Ammon's horn (tissue), 1 donor: ENCODE measurements around the gene RORB.

Experiments used
- DNase-seq: peaks from one replicate; pipeline ENCODE4 v3.0.0-alpha.2; 2016; ENCODE audit warnings: low spot score

RORB gene

GRCh38 chr9:74598874-74599273 lies 101.7 kb downstream of the RORB start:
- DNase-seq: no peak

DNA sequence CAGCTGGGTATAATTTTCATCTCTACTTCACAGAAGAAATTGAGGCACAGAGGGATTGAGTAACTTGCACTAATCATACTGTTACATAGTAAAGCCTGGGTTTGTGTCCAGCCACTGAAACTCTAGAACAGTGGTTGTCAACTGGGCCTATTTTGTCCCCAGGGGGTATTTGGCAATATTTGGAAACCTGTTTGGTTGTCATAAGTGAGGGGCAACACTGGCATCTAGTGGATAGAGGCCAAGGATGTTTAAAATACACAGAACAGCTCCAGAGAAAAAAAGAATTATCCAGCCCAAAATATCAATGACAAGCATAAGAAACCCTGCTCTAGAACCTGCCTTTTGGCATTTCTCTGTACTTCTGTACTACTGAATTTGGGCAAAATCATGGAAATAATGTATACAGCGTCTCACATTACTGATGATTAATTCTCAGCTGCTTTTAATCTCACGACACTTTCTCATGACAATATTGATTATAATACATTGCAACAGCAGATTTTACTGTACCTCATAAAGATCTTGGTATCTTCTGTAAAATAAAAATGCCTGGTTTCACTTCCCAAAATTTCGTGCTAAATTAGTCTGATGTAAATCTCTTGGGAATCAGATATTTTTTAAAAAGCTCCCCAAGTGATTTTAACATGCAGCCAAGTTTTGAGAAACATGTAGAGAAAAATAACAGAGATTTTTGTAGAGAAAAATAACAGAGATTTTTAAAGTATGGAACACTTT lies 112.7 kb downstream of the RORB start:
- DNase-seq: no peak

DNA sequence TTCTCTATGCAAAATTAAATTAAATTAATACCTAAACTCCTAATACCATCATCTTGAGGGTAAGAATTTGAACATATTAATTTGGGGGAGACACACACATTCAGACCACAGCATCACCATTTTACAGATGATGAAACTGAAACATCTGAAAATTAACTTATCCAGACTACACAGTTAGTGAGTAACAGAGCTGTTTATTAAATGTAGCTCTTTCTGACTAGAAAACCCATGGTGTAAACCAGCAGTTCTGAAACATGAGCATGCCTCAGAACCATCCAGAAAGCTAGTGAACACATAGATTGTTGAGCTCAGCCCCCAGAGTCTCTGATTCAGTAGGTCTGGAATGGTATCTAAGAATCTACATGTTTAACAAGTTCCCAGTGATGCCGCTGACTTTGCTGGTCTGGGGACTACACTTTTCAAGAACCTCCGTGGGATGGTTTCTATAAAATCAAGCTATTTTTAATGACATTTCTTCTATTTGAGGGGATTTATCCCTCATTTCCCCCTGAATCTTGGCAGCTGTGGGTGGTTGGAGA lies 113.5 kb downstream of the RORB start:
- no peak for DNase-seq

DNA sequence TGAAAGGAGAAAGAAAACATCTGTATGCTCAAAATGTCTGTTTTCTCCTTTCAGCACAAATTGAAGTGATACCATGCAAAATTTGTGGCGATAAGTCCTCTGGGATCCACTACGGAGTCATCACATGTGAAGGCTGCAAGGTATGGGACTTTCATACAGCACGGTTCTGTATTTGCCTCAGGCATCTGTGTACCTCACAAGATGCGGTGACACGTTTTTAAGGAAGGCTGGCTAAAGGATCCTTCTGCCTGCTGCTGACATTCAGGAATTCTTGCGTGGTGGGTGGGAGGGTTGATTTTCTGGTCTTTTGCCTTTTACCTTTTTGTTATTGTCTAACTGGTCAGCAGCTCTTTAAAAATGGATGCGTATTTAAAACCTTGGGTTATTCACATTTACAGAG lies 133.1 kb downstream of the RORB start:
- no peak for DNase-seq

DNA sequence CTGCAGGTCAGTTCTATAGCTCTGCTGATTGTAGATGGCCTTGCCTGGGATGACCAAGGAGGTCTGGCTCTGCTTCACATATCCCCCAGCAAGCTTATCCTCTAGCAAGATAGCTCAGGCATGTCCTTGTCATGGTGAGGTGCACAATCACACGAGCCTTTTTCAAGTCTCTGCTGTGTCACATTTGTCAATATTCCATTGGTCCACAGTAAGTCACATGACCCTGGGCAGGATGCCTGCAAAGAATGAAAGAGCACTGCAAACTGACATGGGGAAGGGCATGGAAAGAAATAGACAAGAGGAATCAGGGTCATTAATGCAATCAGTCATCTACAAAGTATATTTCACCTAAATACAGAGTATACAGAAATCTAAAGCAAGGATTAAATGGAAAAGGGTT lies 142.0 kb downstream of the RORB start:
- no peak for DNase-seq

GRCh38 chr9:74642376-74642775 lies 145.2 kb downstream of the RORB start:
- DNase-seq: no peak

GRCh38 chr9:74643303-74643923 lies 146.3 kb downstream of the RORB start:
- DNase-seq: no peak

- no peak for DNase-seq
Measured at GRCh38 chr9:74644023-74644422, 146.9 kb downstream of the RORB start.

DNA sequence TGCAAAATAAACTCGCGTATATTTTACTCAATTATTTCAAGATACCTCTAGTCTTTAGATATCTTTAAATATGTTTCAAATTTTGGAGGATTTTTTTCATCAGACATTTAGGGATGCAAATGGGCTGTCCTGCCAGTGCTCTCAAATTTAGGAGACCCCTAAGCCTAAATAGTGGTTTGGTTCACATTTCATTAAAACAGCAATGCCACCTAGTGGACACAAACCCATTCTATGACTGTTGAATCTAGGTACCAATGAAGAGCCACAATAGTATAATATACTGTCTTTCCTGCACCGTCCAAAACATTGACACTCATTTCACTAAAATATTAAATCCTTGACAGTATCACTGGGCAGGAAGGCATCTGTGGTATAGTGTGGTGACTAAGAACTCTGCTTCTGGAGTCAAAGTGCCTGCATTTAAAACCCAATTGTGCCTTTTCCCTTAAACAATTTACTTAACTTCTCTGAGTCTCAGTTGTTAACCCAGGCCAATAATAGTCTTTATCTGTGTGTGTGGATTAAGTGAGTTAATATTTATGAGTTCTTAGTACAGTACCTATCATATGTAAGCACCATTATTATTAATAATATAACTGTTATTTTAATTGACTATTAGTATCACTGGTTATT lies 148.0 kb downstream of the RORB start:
- DNase-seq: peak; percentile 48

DNA sequence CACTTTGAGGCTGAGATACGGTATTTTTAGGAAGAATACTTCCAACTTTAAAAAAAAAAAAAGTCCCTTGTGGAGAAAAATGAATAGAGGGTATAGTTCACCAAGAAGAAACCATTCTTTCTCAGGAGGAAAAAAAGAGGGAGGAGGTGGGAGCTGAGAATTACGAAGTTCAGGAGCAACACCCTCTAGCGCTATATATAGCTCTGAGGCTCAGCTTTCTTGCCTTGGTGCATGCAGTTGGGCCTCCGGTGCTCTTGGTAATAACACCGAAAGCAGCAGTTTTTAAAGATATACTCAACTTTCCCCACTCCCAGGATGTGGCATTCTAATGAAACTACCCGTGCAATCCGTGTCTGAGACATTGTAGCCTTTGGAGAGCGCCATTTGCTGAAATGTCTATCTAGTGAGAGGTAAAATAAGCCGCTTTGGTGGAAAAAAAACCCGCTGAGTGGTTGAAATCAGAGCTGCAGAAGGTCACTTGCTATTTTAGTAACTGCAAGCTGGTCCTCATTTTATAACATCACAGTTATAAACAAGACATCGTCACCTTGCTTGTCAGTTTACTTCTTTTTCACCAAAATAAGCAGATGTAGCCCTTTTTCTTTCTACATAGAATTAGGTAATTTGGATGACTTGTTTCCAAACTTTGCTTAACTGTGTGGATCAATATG lies 156.4 kb downstream of the RORB start:
- DNase-seq: no peak

DNA sequence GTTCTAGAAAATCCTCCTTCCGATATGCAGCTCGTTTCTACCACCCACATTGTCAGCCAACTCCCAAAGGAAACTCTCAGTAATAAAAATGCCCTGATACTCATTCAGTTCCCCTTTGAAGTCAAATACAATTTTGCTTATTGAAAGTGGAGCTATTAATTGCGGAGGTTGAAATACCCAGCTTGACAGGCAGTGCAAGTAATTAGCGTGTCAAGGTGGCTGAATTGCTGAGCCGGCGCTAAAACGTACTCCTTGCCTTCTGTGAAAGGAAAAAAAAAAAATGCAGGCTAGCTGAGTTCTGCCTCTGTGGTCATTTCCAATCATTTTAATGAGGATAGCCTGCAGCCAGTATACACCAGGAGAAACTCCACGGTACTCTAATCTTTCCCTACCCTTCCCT lies 165.5 kb downstream of the RORB start:
- no peak for DNase-seq

DNA sequence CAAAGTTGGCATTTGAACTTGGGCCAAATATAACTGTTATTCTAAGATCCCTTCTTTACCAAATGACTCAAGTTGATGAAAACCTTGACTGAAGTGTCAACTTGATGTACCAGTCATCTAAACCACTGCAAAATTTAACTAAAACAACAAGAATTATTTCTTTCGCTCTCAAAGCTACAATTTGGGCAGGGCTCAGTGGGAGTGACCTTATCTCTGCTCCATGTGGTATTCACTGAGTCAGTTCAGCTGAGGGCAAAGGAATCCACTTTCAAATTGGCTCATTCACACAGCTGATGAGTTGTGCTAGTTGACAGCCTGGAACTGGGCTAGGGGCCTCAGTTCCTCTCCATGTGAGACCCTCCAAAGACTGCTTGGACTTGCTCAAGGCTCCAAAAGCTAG lies 166.3 kb downstream of the RORB start:
- DNase-seq: no peak

DNA sequence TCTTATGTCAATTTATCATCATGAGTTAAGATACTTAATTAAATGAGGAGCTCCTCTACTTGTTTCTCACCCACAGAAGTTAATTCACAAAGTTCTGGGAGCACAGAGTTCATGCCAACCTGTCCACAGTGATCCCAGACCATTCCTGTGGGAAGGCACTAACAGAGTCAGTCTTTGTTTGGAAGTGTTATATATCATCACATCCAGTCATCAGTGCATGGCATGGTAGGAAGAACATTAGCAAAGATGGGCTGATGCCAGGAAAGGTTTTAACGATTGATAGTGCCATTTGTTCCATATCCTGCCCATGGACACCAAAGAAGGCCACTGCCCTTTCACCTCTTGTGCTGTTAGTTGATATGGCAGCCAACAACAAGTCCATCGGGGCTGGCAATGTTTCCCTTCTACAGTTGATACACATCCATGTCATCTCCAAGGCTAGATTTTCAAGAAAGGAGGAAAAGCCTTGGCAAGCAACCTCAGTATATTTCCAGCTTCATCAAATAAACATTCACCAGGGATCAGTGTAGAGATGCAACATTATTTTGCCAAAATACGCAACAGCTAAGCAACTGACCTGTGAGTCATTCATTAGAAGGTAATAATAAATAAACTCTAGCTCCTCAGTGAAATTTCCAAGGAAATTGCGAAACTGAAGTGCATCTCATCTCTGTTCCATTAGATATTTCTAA lies 169.6 kb downstream of the RORB start:
- DNase-seq: no peak

DNA sequence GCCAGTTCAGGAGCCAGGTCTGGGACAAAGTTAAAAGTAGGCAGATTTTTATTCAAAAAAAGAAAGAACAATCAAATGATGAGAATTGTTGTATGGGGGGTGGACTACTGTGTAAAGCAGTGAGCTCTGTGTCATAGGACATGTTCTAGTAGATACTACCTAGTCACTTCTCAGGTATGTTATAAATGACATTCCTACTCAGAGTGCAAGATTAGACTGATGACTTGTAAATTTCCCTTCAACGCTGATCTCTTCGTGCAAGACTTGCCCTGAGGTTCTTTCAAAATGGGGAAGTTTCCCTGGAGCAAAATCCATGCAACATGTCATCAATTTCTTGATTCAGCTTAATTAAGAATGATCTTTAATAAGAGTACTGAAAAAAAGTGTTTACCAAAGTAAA lies 175.1 kb downstream of the RORB start:
- DNase-seq: no peak

GRCh38 chr9:74674077-74674476 lies 176.9 kb downstream of the RORB start:
- DNase-seq: no peak

- no peak for DNase-seq
Measured at GRCh38 chr9:74681906-74682305, 184.8 kb downstream of the RORB start.

- DNase-seq: no peak
Measured at GRCh38 chr9:74683322-74683721, 186.2 kb downstream of the RORB start.

DNA sequence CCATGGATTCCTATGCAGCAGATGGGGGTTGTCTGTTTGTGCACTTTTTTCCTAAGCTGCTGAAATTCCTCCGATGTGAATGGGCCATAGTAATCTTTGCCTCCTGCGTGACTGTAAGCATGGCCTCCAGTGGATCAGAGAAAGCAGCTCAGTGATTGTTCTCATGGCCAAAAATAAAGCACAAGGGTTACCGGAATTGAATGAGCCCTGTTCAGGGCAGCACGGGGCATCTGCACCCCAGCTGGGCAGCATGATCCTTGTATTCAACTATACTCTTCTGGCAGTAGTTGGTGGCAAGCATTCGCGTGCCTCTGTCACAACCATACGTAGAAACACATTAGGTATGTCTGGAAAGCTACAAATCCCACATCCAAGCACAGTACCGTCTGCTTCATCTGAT lies 193.9 kb downstream of the RORB start:
- DNase-seq: no peak

DNA sequence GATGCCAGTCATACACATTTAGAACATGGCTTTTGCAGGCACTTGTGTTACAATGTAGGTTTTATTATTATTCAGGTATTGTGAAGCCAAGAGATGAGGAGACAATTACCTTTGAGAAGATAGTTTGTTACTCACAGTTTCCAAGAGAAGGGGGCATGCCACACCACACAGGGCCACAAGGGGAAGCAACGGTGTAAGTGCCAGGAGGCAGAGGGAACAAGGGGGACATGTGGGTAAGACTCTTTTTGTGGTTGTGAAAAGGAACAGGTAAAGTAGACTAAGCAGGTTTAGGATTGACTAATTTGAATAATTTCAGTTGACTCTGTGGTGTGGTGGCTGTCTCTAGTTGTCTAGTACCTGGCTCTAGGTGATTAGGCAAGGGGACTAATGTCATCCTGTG lies 199.4 kb downstream of the RORB start:
- no peak for DNase-seq

- no peak for DNase-seq
Measured at GRCh38 chr9:74697535-74697934, 200.4 kb downstream of the RORB start.

DNA sequence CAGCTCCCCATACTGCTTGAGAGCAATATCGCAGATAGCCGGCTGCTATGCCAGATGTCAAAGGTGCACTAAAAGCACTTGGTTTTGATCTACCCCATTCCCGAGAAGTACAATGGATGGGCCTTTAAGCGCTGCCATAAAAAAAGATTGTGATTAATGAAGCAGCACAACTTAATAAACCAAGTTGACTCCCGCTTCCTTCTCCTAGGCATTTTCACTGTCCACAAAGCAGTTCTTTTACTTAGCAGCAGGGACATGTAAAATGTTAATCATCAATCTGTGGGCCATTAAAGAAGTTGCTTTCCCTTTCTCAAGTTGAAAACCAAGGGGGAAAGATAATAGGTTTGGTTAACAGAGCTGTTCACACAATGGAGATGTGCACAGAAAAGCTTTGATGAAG lies 214.2 kb downstream of the RORB start:
- DNase-seq: no peak

- DNase-seq: no peak
Measured at GRCh38 chr9:74718709-74719108, 221.6 kb downstream of the RORB start.
